Psoas muscle (tissue), 8 donors: ENCODE data around the gene SSR4. TPM values are rescaled to one million over a fixed set of nuclear protein-coding genes. Genes with fewer than 3 reads are reported as not detected.
A peak's percentile ranks its signal among the peaks of the same experiment; 100 is the strongest.
"Not testable (repeated sequence)": the region's sequence is repeated elsewhere in the genome, so short reads cannot be mapped to it uniquely, and the experiment has no call there.

Source experiments
- ATAC-seq, 4 donors: fragments of 200-7000 bp; cut with Tn5 transposase; one replicate each; pipeline ENCODE4 v1.9.1; 2020; ENCODE audit warnings: moderate library complexity in 3 of 4, mild to moderate bottlenecking in 2 of 4
- DNase-seq, 2 donors: peaks; one replicate each; pipeline ENCODE4 v3.0.0-alpha.2; 2020
- H3K27ac ChIP-seq: fragments of 200-600 bp; one replicate; pipeline ENCODE4 v1.8.0; 2022
- H3K27me3 ChIP-seq, 3 donors: fragments of 200-600 bp in 1 of 3; one replicate each; pipeline versions ENCODE4 v1.6.1 to v1.8.0; 2013 to 2022; ENCODE audit warnings: low read length in 2 of 3, mild to moderate bottlenecking in 2 of 3, moderate library complexity in 1 of 3; ENCODE audit not compliant: insufficient read depth in 3 of 3
- H3K36me3 ChIP-seq, 2 donors: fragments of 200-600 bp in 1 of 2; one replicate each; pipeline versions ENCODE4 v1.6.1 to v1.8.0; 2013 to 2022; ENCODE audit warnings: low read depth in 1 of 2, mild to moderate bottlenecking in 1 of 2, moderate library complexity in 1 of 2; ENCODE audit not compliant: insufficient read depth in 1 of 2
- H3K4me1 ChIP-seq: fragments of 200-600 bp; one replicate; pipeline ENCODE4 v1.8.0; 2022
- H3K4me3 ChIP-seq: fragments of 200-600 bp; one replicate; pipeline ENCODE4 v1.8.0; 2022; ENCODE audit warnings: mild to moderate bottlenecking
- H3K9me3 ChIP-seq: fragments of 200-600 bp; one replicate; pipeline ENCODE4 v1.8.0; 2022
- CTCF ChIP-seq: fragments of 200-600 bp; IDR thresholded peaks from one replicate; pipeline ENCODE4 v1.8.0; 2022; ENCODE audit warnings: antibody characterized with exemption
- WGBS, 3 donors: extraction: QIAGEN DNeasy Blood & Tissue Kit; methylation state at CpG; one replicate each; pipeline versions ENCODE4 v1.1.6 to v1.1.7; 2013; 5-methylcytosine and 5-hydroxymethylcytosine counted together
- intact Hi-C, 2 donors: fragments of 100-400 bp; cut with DNase I; formaldehyde crosslinking; loops; one replicate each; pipeline versions ENCODE4 v1.11.0 to v1.14.2; 2022
- polyA plus RNA-seq, 3 donors: library from polyadenylated mRNA; stranded (reverse); fragments of 200-250 nt; gene quantifications; one replicate each; pipeline ENCODE4 v1.2.3, GENCODE V29; 2013
- total RNA-seq, 4 donors: library from RNA; stranded (reverse); fragmentation: NEBNext Ultra II Directional in 2 of 4; extraction: Animal tissue kit (Norgen Biotek cat#: 25700) in 2 of 4; gene quantifications; one replicate each; pipeline versions ENCODE4 v1.2.1 to v1.2.4, GENCODE V29; 2021 to 2023
- donor health status: healthy with polysubstance abuse.
- donor health status: DM: no; HTN: no; CAD: no; lungs with moderate emphysema.
- donor health status: Bipolar disorder and iron deficiency.
- donor health status: healthy.
- donor health status: DM: yes; HTN: yes; CAD: no.
- donor health status: DM: no; HTN: no; CAD: no.
- donor health status: DM: no; HTN: no; CAD: no.
- donor health status: DM: yes; HTN: yes; CAD: no.

The SSR4 gene
- total and polyA plus RNA-seq, 7 donors: 57.2 to 198 (median 84.5) TPM

- no peaks in the 10 kb centered on the region for H3K9me3 ChIP-seq
- no peak overlapping the region for H3K4me3 ChIP-seq
- H3K27me3 ChIP-seq: peaks cover 0 to 24% (median 0%) of the 10 kb centered on the region in 3 donors
- no peak for TF ChIP-seq CTCF
- DNase-seq (peak in 1 of 2 donors; percentile 5), ATAC-seq (no peak)
- intact Hi-C loops: no loop called here
- H3K27ac ChIP-seq: no peak overlapping the region
- 73 to 85% (median 75%) methylated on average over 14 to 19 of the region's 19 CpGs for WGBS, 3 donors
- H3K4me1 ChIP-seq: no peaks in the 10 kb centered on the region
- H3K36me3 ChIP-seq: no peaks in the 10 kb centered on the region
Observed at GRCh38 chrX:153814591-153815315, 20.3 kb downstream of the SSR4 start.

- TF ChIP-seq CTCF: no peak
- no peak overlapping the region for H3K4me3 ChIP-seq
- peaks cover 0 to 23% (median under 1%) of the 10 kb centered on the region in 3 donors for H3K27me3 ChIP-seq
- DNase-seq: peak in 1 of 2 donors; percentile 12
- intact Hi-C loops: no loop called here
- ATAC-seq: no peak
- no peaks in the 10 kb centered on the region for H3K9me3 ChIP-seq
- H3K27ac ChIP-seq: no peak overlapping the region
- no peaks in the 10 kb centered on the region for H3K4me1 ChIP-seq
- 80 to 82% (median 81%) methylated on average over 23 to 25 of the region's 25 CpGs for WGBS, 3 donors
- no peaks in the 10 kb centered on the region for H3K36me3 ChIP-seq
Observed at GRCh38 chrX:153816831-153817690, 22.6 kb downstream of the SSR4 start.

GRCh38 chrX:153818064-153818463, 23.6 kb downstream of the SSR4 start:
- ATAC-seq, H3K9me3 ChIP-seq, H3K4me1 ChIP-seq, DNase-seq, H3K36me3 ChIP-seq, H3K4me3 ChIP-seq, intact Hi-C loops, H3K27ac ChIP-seq: not testable (repeated sequence)
- peaks cover 0 to 20% (median 2%) of the 10 kb centered on the region in 3 donors for H3K27me3 ChIP-seq
- 89 to 95% (median 94%) methylated on average over 9 of the region's 9 CpGs for WGBS, 3 donors

- TF ChIP-seq CTCF: no peak
- WGBS, 3 donors: 8 to 21% (median 18%) methylated on average over 12 to 65 of the region's 67 CpGs
- H3K4me1 ChIP-seq: no peaks in the 10 kb centered on the region
- DNase-seq: peak; percentile 31 to 61
- peak; percentile 58 to 81 (median 79) for ATAC-seq
- H3K27ac ChIP-seq: no peak overlapping the region
- H3K4me3 ChIP-seq: peak overlapping the region; percentile 62
- H3K36me3 ChIP-seq: no peaks in the 10 kb centered on the region
- intact Hi-C loops: no loop called here
- H3K9me3 ChIP-seq: no peaks in the 10 kb centered on the region
- H3K27me3 ChIP-seq: peaks cover 0 to 23% (median 2%) of the 10 kb centered on the region in 3 donors
Observed at GRCh38 chrX:153818571-153819383, 24.3 kb downstream of the SSR4 start.
